GM21576 (cell line): ENCODE measurements around the gene PIGM.
A peak's percentile ranks its signal among the peaks of the same experiment; 100 is the strongest.

Experiments used
- ATAC-seq: cut with Tn5 transposase; IDR thresholded peaks from one replicate; pipeline ENCODE4 v1.9.1; 2021; ENCODE audit warnings: mild to moderate bottlenecking, moderate library complexity; ENCODE audit not compliant: unreplicated experiment

Gene PIGM

DNA sequence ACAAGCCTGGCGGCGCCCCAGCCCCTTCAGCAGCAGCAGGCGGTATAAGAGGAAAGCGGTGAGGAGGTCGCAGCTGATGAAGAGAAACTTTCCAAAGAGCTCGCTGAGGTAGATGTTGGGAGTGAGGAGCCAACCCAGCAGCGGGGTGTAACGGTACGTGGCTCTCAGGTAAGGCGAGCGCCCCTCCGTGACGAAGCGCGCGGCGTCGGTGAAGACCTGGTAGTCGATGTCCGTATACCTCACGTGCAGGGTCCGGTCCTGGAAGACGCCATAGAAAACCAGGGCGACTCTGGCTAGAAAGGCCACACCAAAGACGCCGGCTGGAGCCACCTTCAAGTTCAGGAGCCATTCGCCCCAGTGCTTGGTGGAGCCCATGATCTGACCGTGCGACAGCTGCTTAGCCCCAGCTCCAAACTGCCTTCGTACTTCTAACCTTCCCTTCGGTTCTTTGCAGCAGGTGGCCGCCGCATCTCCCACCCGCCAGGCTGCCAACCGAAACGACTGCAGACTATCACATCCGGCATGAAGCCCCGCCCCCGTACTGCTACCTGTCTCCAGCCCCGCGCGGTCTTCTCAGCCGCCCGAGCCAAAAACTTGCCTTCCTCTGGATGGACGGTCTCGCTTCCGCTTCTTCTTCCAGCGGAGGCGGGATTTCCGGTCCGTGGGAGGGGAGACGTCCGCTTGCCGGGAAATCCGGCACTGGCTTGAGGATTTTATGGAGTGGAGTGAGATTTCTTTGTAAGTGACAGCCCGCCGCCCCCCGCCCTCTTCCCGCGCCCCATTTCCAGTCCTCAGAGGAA is at the start of gene PIGM:
Gene PIGM, minus strand, starts transcription at position 626 of the 800 bp plus-strand sequence. Its CDS starts 251 bp downstream, at position 375.
- ATAC-seq, result peak; percentile 91

- ATAC-seq, result no peak
Measured at GRCh38 chr1:160081261-160081936, 49.6 kb upstream of the PIGM start, which contains the start of gene KCNJ9. TSS of gene KCNJ9 (plus strand) at chr1:160081538. CDS start at chr1:160084031, 2,493 bp downstream.

GRCh38 chr1:160080381-160081100 is 48.8 kb upstream of the PIGM start:
- no peak for ATAC-seq

GRCh38 chr1:160079448-160079847 is 47.7 kb upstream of the PIGM start:
- no peak for ATAC-seq

DNA sequence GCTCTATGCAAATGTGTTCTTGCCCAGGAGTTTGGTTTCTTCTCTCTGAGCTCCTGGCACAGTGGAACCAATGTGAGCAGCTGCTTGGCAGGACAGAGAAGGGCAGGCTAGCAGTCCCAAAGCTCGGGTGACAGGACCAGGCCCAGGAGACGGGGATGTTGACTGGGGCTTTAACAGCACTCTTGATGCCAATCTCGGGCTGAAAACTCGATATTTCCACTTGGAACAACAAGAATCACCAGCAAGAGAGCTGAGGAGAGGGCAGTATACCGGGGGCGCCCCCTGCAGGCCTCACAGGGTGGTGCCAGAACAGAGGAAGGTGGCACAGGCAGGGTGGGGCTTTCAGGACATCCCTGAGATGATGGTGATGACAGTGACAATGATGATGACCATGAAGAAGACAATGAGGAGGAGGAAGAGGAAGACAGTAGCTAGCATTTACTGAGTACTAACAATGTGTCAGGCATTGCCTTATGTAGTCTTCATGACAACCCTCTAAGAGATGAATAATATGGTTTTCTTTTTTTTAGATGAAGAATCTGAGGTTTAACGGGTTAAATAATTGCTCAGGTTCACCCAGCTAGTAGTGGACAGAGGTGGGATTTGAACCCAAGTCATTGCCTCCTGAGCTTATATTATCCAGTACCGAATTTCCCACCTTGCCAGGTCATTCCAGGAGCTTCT is 46.9 kb upstream of the PIGM start:
- ATAC-seq, result peak; percentile 62

GRCh38 chr1:160077486-160077885 is 45.7 kb upstream of the PIGM start:
- no peak for ATAC-seq

DNA sequence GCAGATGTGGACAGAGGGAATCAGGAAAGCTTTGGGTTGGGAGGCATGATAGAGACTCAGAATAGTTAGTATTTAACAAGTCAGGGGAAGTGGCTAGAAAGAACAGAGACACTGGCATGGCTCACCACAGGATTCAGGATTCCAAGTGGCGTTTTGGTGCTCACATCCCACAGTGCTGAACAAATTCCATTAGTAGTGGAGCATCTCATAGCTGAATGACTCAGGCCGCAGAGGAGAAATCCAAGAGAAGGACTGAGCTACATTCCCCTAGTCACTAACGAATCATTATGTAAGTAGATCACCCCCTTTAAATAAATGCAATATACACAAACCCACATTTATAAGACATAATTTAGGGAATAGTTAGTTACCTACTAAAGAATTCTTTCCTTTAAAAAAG is 44.5 kb upstream of the PIGM start:
- no peak for ATAC-seq

- ATAC-seq, result no peak
Measured at GRCh38 chr1:160075836-160076235, 44.0 kb upstream of the PIGM start.

GRCh38 chr1:160074865-160075264 is 43.1 kb upstream of the PIGM start:
- no peak for ATAC-seq

DNA sequence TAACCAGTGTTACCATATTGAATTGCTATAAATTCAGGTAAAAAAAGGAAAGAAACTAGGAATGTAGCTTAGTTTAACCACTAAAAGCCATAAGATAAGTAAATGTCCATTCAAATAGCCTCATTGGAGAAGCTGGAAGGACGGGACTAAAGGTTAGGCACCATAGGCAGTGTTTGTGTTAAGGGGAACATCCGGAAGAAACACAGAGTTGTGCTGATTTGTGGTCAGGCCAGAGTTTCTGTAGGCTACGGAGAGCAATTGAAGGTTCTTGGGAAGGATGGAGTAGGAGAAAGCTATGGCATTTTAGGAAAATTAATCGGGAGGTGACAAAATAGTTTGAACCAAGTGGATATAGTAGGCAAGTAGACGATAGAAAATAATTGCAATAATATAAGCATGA is 39.5 kb upstream of the PIGM start:
- ATAC-seq, result no peak

- ATAC-seq, result no peak
Measured at GRCh38 chr1:160070243-160071163, 38.7 kb upstream of the PIGM start.

GRCh38 chr1:160069460-160070231 is 37.9 kb upstream of the PIGM start, which contains the start of gene KCNJ10:
TSS of gene KCNJ10 (minus strand) at chr1:160070160. CDS start at chr1:160042532, 27,628 bp downstream.
- no peak for ATAC-seq

- ATAC-seq, result no peak
Measured at GRCh38 chr1:160068225-160068624, 36.4 kb upstream of the PIGM start.

DNA sequence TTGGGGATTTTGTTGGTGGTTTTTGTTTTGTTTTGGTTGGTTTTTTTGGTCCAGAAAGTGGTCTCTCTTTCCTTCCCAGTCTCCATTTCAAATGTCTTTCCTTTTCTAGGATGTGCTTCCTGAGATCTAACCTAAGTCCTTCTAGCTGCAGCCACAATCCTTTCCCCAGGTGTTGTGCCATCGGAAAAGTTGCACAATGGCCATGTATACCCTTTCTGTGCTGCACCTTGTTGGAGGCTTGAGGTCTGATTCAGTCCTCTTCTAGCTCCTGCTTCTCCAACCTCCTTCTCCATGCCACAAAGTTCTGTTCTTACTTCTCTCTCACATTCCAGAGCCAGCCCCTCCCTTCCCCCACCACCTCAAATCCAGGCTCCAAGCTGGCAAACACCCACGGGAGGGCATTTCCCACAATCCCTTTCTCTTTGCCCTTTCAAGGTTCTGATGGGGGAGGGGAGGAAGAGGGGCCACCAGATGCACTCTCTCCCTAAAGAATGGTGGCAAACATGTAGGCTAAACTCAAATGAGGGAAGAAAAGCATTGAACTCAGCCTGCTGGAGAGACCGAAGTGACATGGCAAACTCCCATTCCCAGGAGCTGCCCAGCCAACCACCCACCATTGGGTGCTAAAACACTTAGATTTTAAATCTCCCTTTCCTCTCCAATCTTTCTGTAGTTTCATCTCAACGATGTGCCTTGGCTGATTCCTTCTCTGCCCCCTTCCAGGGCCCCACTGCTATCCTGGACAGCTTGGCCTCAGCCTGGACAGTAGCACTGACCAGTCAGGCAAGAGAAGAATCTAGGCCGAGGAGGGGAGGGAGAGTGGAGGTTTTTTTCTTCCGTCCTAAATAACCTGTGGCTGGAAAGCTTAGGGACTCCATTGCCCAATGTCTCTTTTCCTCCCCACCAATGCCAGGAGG is 35.3 kb upstream of the PIGM start:
- ATAC-seq, result no peak

DNA sequence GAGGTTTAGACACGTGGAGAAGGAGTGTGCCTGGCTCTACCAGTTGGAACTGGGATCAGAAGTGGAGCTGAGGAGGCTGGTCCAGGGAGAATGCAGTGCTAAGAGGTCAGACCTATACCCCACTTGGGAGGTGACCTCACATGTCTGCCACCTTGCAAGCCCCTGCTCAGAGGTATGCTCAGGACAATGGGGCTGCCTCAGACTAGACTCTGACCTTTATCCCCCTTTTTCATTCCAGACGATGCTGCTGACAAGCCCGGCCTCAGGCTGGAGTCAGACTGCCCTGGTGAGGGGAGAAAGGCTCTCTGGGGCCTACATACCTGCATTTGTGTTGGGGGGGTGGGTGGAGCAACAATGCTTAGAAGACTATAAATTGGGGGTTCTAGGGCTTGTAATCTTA is 33.0 kb upstream of the PIGM start:
- ATAC-seq, result no peak

DNA sequence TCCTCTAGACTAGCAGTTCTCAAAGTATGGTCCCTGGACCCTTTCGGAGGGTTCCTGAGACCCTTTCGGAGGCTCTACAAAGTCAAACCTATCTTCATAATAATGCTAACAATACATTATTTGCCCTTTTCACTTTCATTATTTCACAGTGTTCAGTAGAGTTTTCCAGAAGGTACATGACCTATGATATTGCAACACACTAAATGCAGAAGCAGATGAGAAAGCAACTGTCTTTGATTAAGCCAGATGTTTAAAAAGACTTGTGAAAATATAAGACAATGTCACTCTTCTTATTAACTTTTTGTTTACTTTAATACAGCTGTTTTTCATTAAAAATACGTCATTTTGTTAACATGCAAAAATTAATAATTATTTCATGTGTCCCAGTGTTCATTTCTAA is 32.4 kb upstream of the PIGM start:
- no peak for ATAC-seq

DNA sequence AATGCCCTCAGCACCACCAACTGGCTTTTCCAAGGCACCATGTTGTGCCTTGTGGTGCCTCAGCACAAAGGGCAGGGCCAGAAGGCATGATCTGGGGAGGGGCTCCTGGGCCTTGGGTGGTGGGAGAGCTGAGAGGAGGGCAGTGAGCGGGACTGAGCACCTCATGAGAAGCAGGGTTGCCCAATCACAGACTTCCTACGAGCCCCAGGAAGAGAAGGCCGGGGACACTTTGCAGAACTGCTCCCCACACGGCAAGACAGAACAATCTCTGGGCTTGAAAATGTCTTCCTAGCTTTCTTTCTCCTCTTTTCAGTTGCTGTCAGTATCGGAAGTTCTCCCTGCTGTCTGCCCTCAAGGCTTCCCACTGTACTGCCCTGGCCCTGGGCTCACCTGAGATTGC is 31.4 kb upstream of the PIGM start:
- no peak for ATAC-seq

GRCh38 chr1:160062230-160062532 is 30.4 kb upstream of the PIGM start:
- no peak for ATAC-seq
